NT2/D1 (cell line): Measurements from ENCODE around the gene ART4.

Experiments
- SUZ12 ChIP-seq: IDR thresholded peaks from 2 replicates; pipeline ENCODE4 v1.6.1; 2011; ENCODE audit not compliant: insufficient read length, insufficient read depth; ENCODE audit errors: extremely low read depth
- YY1 ChIP-seq: IDR thresholded peaks from 2 replicates; pipeline ENCODE4 v1.6.1; 2011; ENCODE audit not compliant: insufficient read length, insufficient read depth
- ZNF274 ChIP-seq: IDR thresholded peaks from 2 replicates; pipeline ENCODE4 v1.6.1; 2011; ENCODE audit warnings: mild to moderate bottlenecking, low read depth, low read length

DNA sequence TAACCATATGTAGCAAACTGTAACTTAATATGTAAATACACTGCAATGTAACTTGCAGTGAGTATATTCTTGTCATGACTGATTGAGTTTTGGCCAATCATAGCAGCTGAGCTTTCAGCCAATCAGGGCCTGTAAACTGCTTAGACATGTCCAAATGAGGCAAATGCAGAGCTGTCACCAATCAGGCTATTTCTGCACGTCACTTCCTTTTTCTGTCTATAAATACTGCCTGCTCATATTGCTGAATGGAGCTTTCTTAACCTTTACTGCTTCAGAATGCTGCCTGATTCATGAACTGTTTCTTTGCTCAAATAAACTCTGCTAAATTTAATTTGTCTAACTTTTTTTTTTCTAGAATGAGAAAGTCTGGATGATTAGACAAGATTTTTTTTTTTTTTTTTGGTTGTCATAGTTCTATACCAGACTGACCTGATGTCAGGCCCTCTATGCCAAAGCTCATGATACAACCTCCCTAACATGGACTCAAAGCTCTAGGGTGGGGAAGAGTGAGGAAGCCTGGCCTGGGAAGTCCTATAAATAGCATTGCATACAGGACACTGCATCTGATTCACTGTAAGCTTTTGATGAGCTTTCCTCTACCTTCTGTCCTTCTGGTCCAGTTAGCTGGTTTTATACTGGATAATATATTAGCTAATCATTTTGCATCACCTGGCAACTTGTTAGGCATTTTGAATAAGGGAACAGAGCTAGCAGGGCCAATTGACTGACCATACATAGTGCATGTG is 30.3 kb upstream of the ART4 start:
- TF ChIP-seq YY1, result no peak
- TF ChIP-seq SUZ12, result no peak
- TF ChIP-seq ZNF274, result no peak
